K562 (cell line): ENCODE data around the gene ANO1. TPM values are rescaled to one million over a fixed set of nuclear protein-coding genes. Genes with fewer than 3 reads are reported as not detected.

ENCODE experiments used
- ATAC-seq: fragments of 200-7000 bp; cut with Tn5 transposase; 3 replicates; pipeline ENCODE4 v1.9.1; 2020; ENCODE audit warnings: moderate library complexity
- BruUV-seq: library from RNA; stranded (reverse); fragments of 400-500 nt; replicated peaks from 2 replicates; lab custom pipeline; 2021; lab: Mats Ljungman, UMichigan
- CTCF ChIA-PET: fragments of 300-600 bp; formaldehyde crosslinking; extraction: SDS; loops from one replicate; lab custom pipeline; 2021; ENCODE audit warnings: low intra/inter-chr PET ratio; lab: Yijun Ruan, JAX
- POLR2A ChIA-PET: fragments of 300-600, 350-650 bp; sonication (Branson Sonifier 250); formaldehyde crosslinking; extraction: SDS; loops from one replicate; lab custom pipeline; 2021; ENCODE audit warnings: antibody characterized with exemption, inconsistent platforms; lab: Yijun Ruan, JAX
- DNase-seq, 4 experiments: peaks; one replicate each; pipeline versions ENCODE4 v3.0.0 to v3.0.0-alpha.2; 2011 to 2018; ENCODE audit warnings: low spot score in 3 of 4, mixed read lengths in 3 of 4; ENCODE audit errors: extremely low read depth in 1 of 4
- FAIRE-seq: peaks from 2 replicates; lab custom pipeline; 2011; peaks lifted over from hg19 to GRCh38; lab: Jason Lieb, UNC
- H2AFZ ChIP-seq: 2 replicates; pipeline ENCODE4 v1.6.0; 2011; ENCODE audit warnings: low read depth, low read length, control low read depth, inconsistent platforms
- H3K27ac ChIP-seq: fragments of 200-600 bp; 3 replicates; pipeline ENCODE4 v1.8.0; 2011; ENCODE audit warnings: low read depth, mild to moderate bottlenecking, control low read depth, inconsistent platforms, low read length, moderate library complexity, mixed read lengths; ENCODE audit errors: extremely low read depth
- H3K27me3 ChIP-seq, 2 experiments: fragments of 300-600 bp in 1 of 2; 2 replicates in 1 of 2; 3 replicates in 1 of 2; pipeline versions ENCODE4 v1.6.0 to v1.8.0; 2011; ENCODE audit warnings: inconsistent platforms in 2 of 2, low read length in 2 of 2, mild to moderate bottlenecking in 1 of 2, mixed read lengths in 1 of 2, moderate library complexity in 1 of 2; ENCODE audit not compliant: control insufficient read depth in 2 of 2, insufficient read depth in 2 of 2
- H3K36me3 ChIP-seq: fragments of 300-600 bp; 3 replicates; pipeline ENCODE4 v1.8.0; 2011; ENCODE audit warnings: mild to moderate bottlenecking, low read length, inconsistent platforms; ENCODE audit not compliant: control insufficient read depth, insufficient read depth
- H3K4me1 ChIP-seq, 2 experiments: fragments of 200-600 bp in 1 of 2; replicated peaks in 1 of 2; 2 replicates in 1 of 2; 3 replicates in 1 of 2; pipeline versions ENCODE4 v1.5.1 to v1.8.0; 2011; ENCODE audit warnings: inconsistent platforms in 2 of 2, low read length in 2 of 2, mild to moderate bottlenecking in 1 of 2, mixed read lengths in 1 of 2, moderate library complexity in 1 of 2; ENCODE audit not compliant: control insufficient read depth in 2 of 2, insufficient read depth in 2 of 2
- H3K4me2 ChIP-seq: 2 replicates; pipeline ENCODE4 v1.6.1; 2011; ENCODE audit warnings: low read length, control low read depth, inconsistent platforms, mixed read lengths; ENCODE audit not compliant: insufficient read depth
- H3K4me3 ChIP-seq: fragments of 200-600 bp; sonication (generic), shearing (Covaris generic); 2 replicates; pipeline ENCODE4 v1.5.1; 2016; ENCODE audit warnings: control low read depth, inconsistent platforms
- H3K79me2 ChIP-seq: fragments of 200-600 bp; 3 replicates; pipeline ENCODE4 v1.8.0; 2011; ENCODE audit warnings: low read length, inconsistent platforms; ENCODE audit not compliant: control insufficient read depth, insufficient read depth
- H3K9ac ChIP-seq, 2 experiments: 2 replicates each; pipeline versions ENCODE4 v1.6.0 to v1.6.1; 2011; ENCODE audit warnings: low read depth in 2 of 2, low read length in 2 of 2, control low read depth in 1 of 2, inconsistent platforms in 1 of 2, mild to moderate bottlenecking in 1 of 2, mixed read lengths in 1 of 2; ENCODE audit not compliant: insufficient read depth in 1 of 2
- H3K9me1 ChIP-seq: one replicate; pipeline ENCODE4 v1.6.0; 2011; ENCODE audit warnings: inconsistent platforms, mild to moderate bottlenecking, low read length, moderate library complexity; ENCODE audit not compliant: control insufficient read depth, insufficient read depth
- H3K9me3 ChIP-seq: replicated peaks from 2 replicates; pipeline ENCODE4 v1.5.1; 2011; ENCODE audit warnings: low read depth, low read length, inconsistent platforms; ENCODE audit not compliant: control insufficient read depth, insufficient read depth
- H4K20me1 ChIP-seq: replicated peaks from 2 replicates; pipeline ENCODE4 v1.6.1; 2011; ENCODE audit warnings: low read length, inconsistent platforms, mixed read lengths; ENCODE audit not compliant: control insufficient read depth, insufficient read depth
- CGGBP1 ChIP-seq: fragments of 250-450 bp; sonication (Bioruptor Pico); IDR thresholded peaks from 2 replicates; pipeline ENCODE4 v1.9.0; 2021; ENCODE audit warnings: mild to moderate bottlenecking
- ILK ChIP-seq: fragments of 450-650 bp; IDR thresholded peaks from 2 replicates; pipeline ENCODE4 v1.6.1; 2016; ENCODE audit warnings: missing genetic modification characterization, low read depth, mild to moderate bottlenecking, missing compliant biosample characterization, moderate library complexity, borderline replicate concordance
- KLF13 ChIP-seq: fragments of 450-650 bp; IDR thresholded peaks from 2 replicates; pipeline ENCODE4 v1.6.1; 2016; ENCODE audit warnings: missing genetic modification characterization, low read depth, mild to moderate bottlenecking, missing compliant biosample characterization, moderate library complexity, borderline replicate concordance
- MXD1 ChIP-seq: fragments of 250-450 bp; sonication (Bioruptor Pico); IDR thresholded peaks from 2 replicates; pipeline ENCODE4 v1.8.0; 2021; ENCODE audit warnings: borderline replicate concordance, mild to moderate bottlenecking, moderate library complexity; ENCODE audit not compliant: poor library complexity, severe bottlenecking
- NFRKB ChIP-seq: fragments of 450-650 bp; IDR thresholded peaks from 2 replicates; pipeline ENCODE4 v1.6.1; 2016; ENCODE audit warnings: low read depth
- POLR2G ChIP-seq: fragments of 200-400 bp; formaldehyde crosslinking; IDR thresholded peaks from 2 replicates; pipeline ENCODE4 v1.6.1; 2017; ENCODE audit warnings: low read depth, mild to moderate bottlenecking, antibody characterized with exemption, low read length, moderate library complexity
- SP1 ChIP-seq: sonication (generic); formaldehyde crosslinking; IDR thresholded peaks from 2 replicates; pipeline ENCODE4 v1.8.1; 2022; ENCODE audit warnings: mild to moderate bottlenecking, missing genetic modification reagents
- TAF7 ChIP-seq: fragments of 450-650 bp; IDR thresholded peaks from 2 replicates; pipeline ENCODE4 v1.6.1; 2016; ENCODE audit warnings: missing genetic modification characterization, missing compliant biosample characterization
- TCF7 ChIP-seq: sonication (generic); IDR thresholded peaks from 2 replicates; pipeline ENCODE4 v1.6.1; 2016; ENCODE audit warnings: antibody characterized with exemption, borderline replicate concordance
- XRCC5 ChIP-seq: fragments of 200-400 bp; formaldehyde crosslinking; IDR thresholded peaks from 2 replicates; pipeline ENCODE4 v1.6.1; 2017; ENCODE audit warnings: low read depth, mild to moderate bottlenecking, low read length
- ZBTB1 ChIP-seq: sonication (generic); formaldehyde crosslinking; IDR thresholded peaks from 2 replicates; pipeline ENCODE4 v1.8.1; 2023; ENCODE audit warnings: missing genetic modification reagents, low read depth, mild to moderate bottlenecking, borderline replicate concordance
- ZBTB17 ChIP-seq: fragments of 450-650 bp; formaldehyde crosslinking; IDR thresholded peaks from 2 replicates; pipeline ENCODE4 v1.4.0; 2020; ENCODE audit warnings: mild to moderate bottlenecking
- ZNF766 ChIP-seq: fragments of 200-800 bp; sonication (Bioruptor generic); conservative IDR thresholded peaks from 2 replicates; pipeline ENCODE4 v1.6.1; 2016; ENCODE audit warnings: missing genetic modification characterization, missing compliant biosample characterization
- ZZZ3 ChIP-seq: fragments of 450-650 bp; IDR thresholded peaks from 2 replicates; pipeline ENCODE4 v1.6.1; 2016; ENCODE audit warnings: antibody characterized with exemption, mild to moderate bottlenecking, moderate library complexity
- WGBS: fragments of 100-300 bp; shearing (Covaris generic); methylation state at CpG from one replicate; pipeline ENCODE4 v1.1.6; 2016; ENCODE audit warnings: low coverage, mixed read lengths; ENCODE audit not compliant: insufficient coverage; ENCODE audit errors: missing lambda C conversion rate; 5-methylcytosine and 5-hydroxymethylcytosine counted together
- in situ Hi-C: fragments of 300-500 bp; cut with MboI; formaldehyde crosslinking; loops from 4 replicates; pipeline ENCODE4 v1.15.0; 2018; ENCODE audit warnings: inconsistent platforms, mixed read lengths
- intact Hi-C: fragments of 100-400 bp; cut with micrococcal nuclease; formaldehyde crosslinking; loops from 2 replicates; pipeline ENCODE4 v1.14.2; 2022
- polyA plus RNA-seq, 8 experiments: library from polyadenylated mRNA; depleted of rRNA in 4 of 8; stranded (reverse) in 5 of 8; unstranded in 3 of 8; fragments of >200 nt; fragmentation: Nextera tagmentation in 2 of 8; fragmentation: Illumina TruSeq in 1 of 8; extraction: Ambion mirVana in 2 of 8; extraction: Trizol in 1 of 8; gene quantifications; 2 replicates each; pipeline versions ENCODE4 v1.2.1 to v1.2.3, GENCODE V29; 2011 to 2014; ENCODE audit warnings: inconsistent platforms in 1 of 8, missing spikeins in 1 of 8
- total RNA-seq, 7 experiments: library from RNA; depleted of rRNA in 6 of 7; stranded (reverse); fragments of >200 nt in 6 of 7; fragmentation: Illumina TruSeq in 2 of 7; extraction: Trizol in 2 of 7; gene quantifications; 2 replicates each; pipeline versions ENCODE4 v1.2.1 to v1.2.3, GENCODE V29; 2011 to 2021; ENCODE audit warnings: low replicate concordance in 1 of 7

ANO1 gene
- total and polyA plus RNA-seq, 9 of the 15 experiments (the other 6 are each of a cell fraction or from before 2014, with no cell fraction given), result not detected

DNA sequence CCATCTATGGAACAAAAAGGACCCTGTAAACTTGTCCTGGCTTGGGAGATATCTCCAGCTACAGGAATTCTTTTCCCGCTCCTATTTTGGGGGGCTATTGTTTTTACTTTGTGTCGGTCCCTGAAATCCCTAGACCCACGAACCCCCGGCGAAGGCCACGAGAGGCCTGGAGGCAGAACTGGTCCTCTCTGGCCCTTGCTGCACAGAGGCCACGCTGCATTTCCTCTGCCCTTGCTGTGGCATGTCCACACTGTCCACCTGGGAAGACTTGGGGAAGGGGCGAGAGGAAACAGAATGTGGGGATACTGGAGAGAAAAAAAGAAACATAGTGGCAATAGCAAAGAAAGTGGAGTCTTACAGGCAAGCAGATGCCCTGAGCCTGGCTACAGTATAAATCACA is 2.3 kb upstream of the ANO1 start:
- no peak for DNase-seq
- in situ Hi-C loops, result no loop called here
- Histone ChIP-seq H2AFZ (no peak overlapping the region), H3K4me1 (peaks cover 0 to 14% of the 10 kb centered on the region in 2 experiments; a peak in 2 of 5 replicates), H3K27me3 (peaks cover 38 to 85% of the 10 kb centered on the region in 2 experiments), H3K9me1 (no peaks in the 10 kb centered on the region), H3K4me2 (no peak overlapping the region), H3K79me2 (no peaks in the 10 kb centered on the region), H3K36me3 (no peaks in the 10 kb centered on the region), H3K4me3 (no peak overlapping the region), H3K27ac (no peak overlapping the region), H3K9me3 (no peaks in the 10 kb centered on the region), H4K20me1 (peaks cover 7% of the 10 kb centered on the region), H3K9ac (no peak overlapping the region)
- no peak for ATAC-seq
- BruUV-seq, result no TSS peak
- ChIA-PET CTCF (no interaction called here), POLR2A (no interaction called here)
- WGBS, result 3% methylated on average over 8 of the region's 8 CpGs
- intact Hi-C loops, result no loop called here
- TF ChIP-seq TCF7 (no peak), ZZZ3 (no peak), CGGBP1 (no peak), POLR2G (no peak), ILK (tag) (no peak), TAF7 (no peak), XRCC5 (no peak), KLF13 (no peak), ZNF766 (CRISPR knock-in tag) (no peak), SP1 (no peak), NFRKB (no peak), MXD1 (CRISPR knock-in tag) (no peak), ZBTB17 (CRISPR knock-in tag) (no peak), ZBTB1 (CRISPR knock-in tag) (no peak)
- no peak for FAIRE-seq
